SU-DHL-6 (cell line): ENCODE results near the gene ADD1.

Experiments
- CTCF ChIP-seq: fragments of 200-600 bp; sonication (generic); IDR thresholded peaks from one replicate; pipeline ENCODE4 v1.5.1; 2017; ENCODE audit warnings: antibody characterized with exemption, mild to moderate bottlenecking, low read length, moderate library complexity; ENCODE audit not compliant: insufficient read depth, poor library complexity, severe bottlenecking
- EZH2phosphoT487 ChIP-seq: fragments of 200-600 bp; sonication (generic), shearing (Covaris generic); conservative IDR thresholded peaks from 2 replicates; pipeline ENCODE4 v1.6.1; 2018; ENCODE audit warnings: mild to moderate bottlenecking, antibody characterized with exemption, low read length, moderate library complexity, mixed read lengths

DNA sequence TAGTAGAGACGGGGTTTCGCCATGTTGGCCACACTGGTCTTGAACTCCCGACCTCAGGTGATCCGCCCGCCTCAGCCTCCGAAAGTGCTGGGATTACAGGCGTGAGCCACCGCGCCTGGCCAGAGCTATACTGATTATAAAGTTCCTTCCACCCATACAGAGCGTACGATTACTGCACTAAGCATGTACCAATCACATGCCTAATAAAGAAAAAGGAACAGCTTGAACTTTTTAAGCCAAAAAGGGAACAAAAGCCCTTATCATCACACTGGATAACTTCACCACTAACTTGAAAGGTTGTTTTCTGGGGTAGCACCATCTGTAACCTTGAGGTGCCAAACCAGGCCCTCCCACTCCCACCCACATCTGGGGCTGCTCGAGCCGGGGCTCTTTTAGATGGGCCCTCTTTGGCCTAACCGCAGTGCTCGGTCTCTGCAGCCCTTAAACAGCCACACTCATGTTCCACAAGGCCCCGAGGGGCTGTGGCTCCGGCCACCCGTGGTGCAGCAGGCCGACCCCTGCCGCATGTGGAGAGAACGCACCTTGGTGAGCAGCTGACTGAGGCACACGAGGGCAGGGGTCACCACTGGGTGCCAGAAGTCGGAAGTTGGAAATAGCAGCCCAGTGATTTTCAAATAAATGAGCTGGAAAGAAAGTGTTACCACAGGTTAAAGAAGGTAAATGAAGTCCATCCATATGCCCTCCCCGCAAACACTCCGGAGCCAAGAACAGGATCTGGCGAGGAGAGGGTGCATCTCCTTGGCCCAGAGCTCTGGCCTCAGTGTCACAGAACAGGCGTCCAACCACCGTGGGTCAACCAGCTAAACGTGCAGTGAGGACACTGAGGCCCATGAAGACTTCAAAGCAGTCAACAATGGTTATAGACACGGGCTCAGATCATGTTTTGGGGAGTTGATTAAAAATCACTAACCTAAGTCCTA lies 101.2 kb downstream of the ADD1 start:
- TF ChIP-seq CTCF: no peak
- no peak for TF ChIP-seq EZH2phosphoT487
